Thyroid gland (tissue), 4 donors: ENCODE measurements around the gene MYO16. TPM values are rescaled to one million over a fixed set of nuclear protein-coding genes. Genes with fewer than 3 reads are reported as not detected.

Experiments
- DNase-seq, 2 donors: peaks; one replicate each; pipeline ENCODE4 v3.0.0-alpha.2; 2019
- H3K27ac ChIP-seq, 3 donors: fragments of 200-600 bp; sonication (generic); 1 replicate in 2 of 3; 2 replicates in 1 of 3; pipeline ENCODE4 v1.5.1; 2016 to 2019; ENCODE audit warnings: mild to moderate bottlenecking in 1 of 3, moderate library complexity in 1 of 3
- H3K27me3 ChIP-seq: fragments of 200-600 bp; sonication (generic); one replicate; pipeline ENCODE4 v1.5.1; 2019
- H3K36me3 ChIP-seq, 2 donors: fragments of 200-600 bp; sonication (generic); one replicate each; pipeline ENCODE4 v1.5.1; 2016 to 2019
- H3K4me1 ChIP-seq, 2 donors: fragments of 200-600 bp; sonication (generic); one replicate each; pipeline ENCODE4 v1.5.1; 2017 to 2019
- H3K4me3 ChIP-seq, 3 donors: fragments of 200-600 bp; sonication (generic); replicated peaks in 1 of 3; 1 replicate in 2 of 3; 2 replicates in 1 of 3; pipeline ENCODE4 v1.5.1; 2016; ENCODE audit warnings: mild to moderate bottlenecking in 1 of 3
- H3K9me3 ChIP-seq: fragments of 200-600 bp; sonication (generic); one replicate; pipeline ENCODE4 v1.5.1; 2017
- POLR2A ChIP-seq, 2 donors: fragments of 450-650 bp; IDR thresholded peaks; one replicate each; pipeline ENCODE4 v1.6.1; 2017; ENCODE audit warnings: antibody characterized with exemption in 2 of 2, mild to moderate bottlenecking in 2 of 2, moderate library complexity in 1 of 2
- WGBS, 2 donors: methylation state at CpG; one replicate each; pipeline ENCODE4 v1.1.5; 2017; 5-methylcytosine and 5-hydroxymethylcytosine counted together
- intact Hi-C: fragments of 100-400 bp; cut with DNase I; formaldehyde crosslinking; loops from one replicate; pipeline ENCODE4 v1.15.1; 2023
- total RNA-seq, 4 donors: library from RNA; depleted of rRNA; stranded (reverse); fragments of >200 nt; gene quantifications; one replicate each; pipeline ENCODE4 v1.2.3, GENCODE V29; 2016
- TF ChIP-seq, protein P1 (sequence below), 6 experiments: fragments of 200-600 bp in 3 of 6; fragments of 450-650 bp in 3 of 6; sonication (generic) in 3 of 6; IDR thresholded peaks; one replicate each; pipeline ENCODE4 v1.5.1; 2016 to 2019; ENCODE audit warnings: antibody characterized with exemption in 6 of 6, mild to moderate bottlenecking in 2 of 6, inconsistent platforms in 1 of 6, moderate library complexity in 1 of 6

Gene MYO16
- total RNA-seq, 4 donors from 2014 or later: 0.10 to 0.13 (median 0.13) TPM; not detected in 1

GRCh38 chr13:108993346-108993745 lies 363.9 kb downstream of the MYO16 start:
- intact Hi-C loops: no loop called here
- Histone ChIP-seq H3K27ac (no peak overlapping the region), H3K9me3 (no peaks in the 10 kb centered on the region), H3K27me3 (no peaks in the 10 kb centered on the region), H3K4me3 (no peak overlapping the region), H3K4me1 (no peaks in the 10 kb centered on the region), H3K36me3 (no peaks in the 10 kb centered on the region)
- DNase-seq: no peak
- WGBS, 2 donors: 84 to 89% methylated on average over 5 of the region's 5 CpGs
- TF ChIP-seq, protein P1, sequence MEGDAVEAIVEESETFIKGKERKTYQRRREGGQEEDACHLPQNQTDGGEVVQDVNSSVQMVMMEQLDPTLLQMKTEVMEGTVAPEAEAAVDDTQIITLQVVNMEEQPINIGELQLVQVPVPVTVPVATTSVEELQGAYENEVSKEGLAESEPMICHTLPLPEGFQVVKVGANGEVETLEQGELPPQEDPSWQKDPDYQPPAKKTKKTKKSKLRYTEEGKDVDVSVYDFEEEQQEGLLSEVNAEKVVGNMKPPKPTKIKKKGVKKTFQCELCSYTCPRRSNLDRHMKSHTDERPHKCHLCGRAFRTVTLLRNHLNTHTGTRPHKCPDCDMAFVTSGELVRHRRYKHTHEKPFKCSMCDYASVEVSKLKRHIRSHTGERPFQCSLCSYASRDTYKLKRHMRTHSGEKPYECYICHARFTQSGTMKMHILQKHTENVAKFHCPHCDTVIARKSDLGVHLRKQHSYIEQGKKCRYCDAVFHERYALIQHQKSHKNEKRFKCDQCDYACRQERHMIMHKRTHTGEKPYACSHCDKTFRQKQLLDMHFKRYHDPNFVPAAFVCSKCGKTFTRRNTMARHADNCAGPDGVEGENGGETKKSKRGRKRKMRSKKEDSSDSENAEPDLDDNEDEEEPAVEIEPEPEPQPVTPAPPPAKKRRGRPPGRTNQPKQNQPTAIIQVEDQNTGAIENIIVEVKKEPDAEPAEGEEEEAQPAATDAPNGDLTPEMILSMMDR (IDR thresholded peaks at IDR 0.05): no peak
- no peak for TF ChIP-seq POLR2A (IDR thresholded peaks at IDR 0.05)

DNA sequence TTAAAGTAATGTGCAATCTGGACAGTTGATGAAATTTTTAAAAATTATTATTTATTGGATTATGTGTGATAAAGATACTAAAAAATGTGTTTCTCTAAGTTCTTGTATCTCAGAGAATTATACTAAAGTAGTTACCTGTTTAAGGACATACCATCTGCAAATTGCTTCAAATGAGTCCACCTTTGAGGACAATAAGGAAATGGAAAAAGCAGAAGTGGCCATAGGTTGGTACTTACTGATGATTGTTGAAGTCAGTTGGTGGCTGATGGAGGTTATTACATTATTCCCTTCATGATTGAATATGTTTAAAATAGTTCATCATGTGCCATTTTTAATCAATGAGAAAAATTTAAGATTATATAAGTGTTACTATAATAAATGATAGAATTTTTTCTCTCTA lies 367.0 kb downstream of the MYO16 start:
- no peak for DNase-seq
- TF ChIP-seq, protein P1 (IDR thresholded peaks at IDR 0.05): no peak
- no peak for TF ChIP-seq POLR2A (IDR thresholded peaks at IDR 0.05)
- Histone ChIP-seq H3K27ac (no peak overlapping the region), H3K4me3 (no peak overlapping the region), H3K4me1 (no peaks in the 10 kb centered on the region), H3K9me3 (no peaks in the 10 kb centered on the region), H3K36me3 (no peaks in the 10 kb centered on the region), H3K27me3 (no peaks in the 10 kb centered on the region)
- intact Hi-C loops: no loop called here

DNA sequence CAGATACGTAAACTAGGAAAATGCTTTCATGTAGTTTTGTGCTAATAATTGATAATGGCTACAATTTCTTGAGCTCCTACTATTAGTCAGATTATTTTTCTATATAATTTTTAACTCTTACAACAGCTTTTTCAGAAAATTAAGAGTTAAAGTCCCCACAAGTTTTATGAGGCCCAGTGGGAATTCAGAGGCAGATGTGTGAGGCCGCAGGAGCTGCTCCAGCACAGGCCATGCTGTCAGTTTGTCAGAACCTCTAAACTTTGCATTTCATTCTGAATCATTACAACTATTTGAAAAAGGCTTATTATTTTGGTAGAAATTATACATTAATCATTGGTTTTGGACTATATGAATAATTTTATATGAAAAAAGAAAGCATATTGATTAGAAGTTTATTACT lies 370.8 kb downstream of the MYO16 start:
- H3K9me3 ChIP-seq: no peaks in the 10 kb centered on the region
- 72 to 76% methylated on average over 2 of the region's 2 CpGs for WGBS, 2 donors

GRCh38 chr13:109002934-109003333 lies 373.5 kb downstream of the MYO16 start:
- H3K36me3 ChIP-seq: no peaks in the 10 kb centered on the region
- intact Hi-C loops: no loop called here
- no peak overlapping the region for H3K4me3 ChIP-seq
- WGBS, 2 donors: 88 to 91% methylated on average over 2 of the region's 2 CpGs
- no peak for DNase-seq
- TF ChIP-seq, protein P1 (IDR thresholded peaks at IDR 0.05): no peak
- TF ChIP-seq POLR2A (IDR thresholded peaks at IDR 0.05): no peak
- H3K27ac ChIP-seq: no peak overlapping the region
- no peaks in the 10 kb centered on the region for H3K27me3 ChIP-seq
- no peaks in the 10 kb centered on the region for H3K9me3 ChIP-seq
- H3K4me1 ChIP-seq: no peaks in the 10 kb centered on the region

More for the DNA sequence above, 370.8 kb downstream of the MYO16 start:
- no peak for TF ChIP-seq POLR2A (IDR thresholded peaks at IDR 0.05)
- TF ChIP-seq, protein P1 (IDR thresholded peaks at IDR 0.05): no peak
- DNase-seq: no peak
- no peak overlapping the region for H3K27ac ChIP-seq
- no peaks in the 10 kb centered on the region for H3K27me3 ChIP-seq
- H3K4me1 ChIP-seq: no peaks in the 10 kb centered on the region
- no peak overlapping the region for H3K4me3 ChIP-seq
- no peaks in the 10 kb centered on the region for H3K36me3 ChIP-seq
- intact Hi-C loops: no loop called here

- Histone ChIP-seq H3K27ac (no peak overlapping the region), H3K36me3 (no peaks in the 10 kb centered on the region), H3K9me3 (no peaks in the 10 kb centered on the region), H3K4me1 (no peaks in the 10 kb centered on the region), H3K27me3 (no peaks in the 10 kb centered on the region), H3K4me3 (no peak overlapping the region)
- WGBS, 2 donors: 73 to 79% methylated on average over 3 of the region's 3 CpGs
- TF ChIP-seq POLR2A (IDR thresholded peaks at IDR 0.05): no peak
- TF ChIP-seq, protein P1 (IDR thresholded peaks at IDR 0.05): no peak
- no peak for DNase-seq
- intact Hi-C loops: no loop called here
Measured at GRCh38 chr13:109007946-109008345, 378.5 kb downstream of the MYO16 start.
